Measurements from ENCODE around the gene SRP14. TPM values are rescaled to one million over a fixed set of nuclear protein-coding genes. Genes with fewer than 3 reads are reported as not detected.

The SRP14 gene
- total RNA-seq, 1 donor from 2014 or later = 309 TPM

- H3K4me3 ChIP-seq (ENCODE audit: low read depth, low read length) = no peak overlapping the region
- TF ChIP-seq CTCF (IDR thresholded peaks at IDR 0.05; ENCODE audit: insufficient read depth, low read length, poor library complexity, severe bottlenecking) = no peak
- peak; percentile 81 for DNase-seq (ENCODE audit: low read depth)
- no peaks in the 10 kb centered on the region for H3K36me3 ChIP-seq (ENCODE audit: control insufficient read depth, insufficient read depth, low read length)
- H3K27me3 ChIP-seq (ENCODE audit: control insufficient read depth, insufficient read depth, low read length) = no peaks in the 10 kb centered on the region
These were observed 30.5 kb upstream of the SRP14 start for GRCh38 chr15:40069178-40070165.

GRCh38 chr15:40067921-40068624, 29.1 kb upstream of the SRP14 start:
- no peaks in the 10 kb centered on the region for H3K27me3 ChIP-seq (ENCODE audit: control insufficient read depth, insufficient read depth, low read length)
- H3K4me3 ChIP-seq (ENCODE audit: low read depth, low read length) = no peak overlapping the region
- TF ChIP-seq CTCF (IDR thresholded peaks at IDR 0.05; ENCODE audit: insufficient read depth, low read length, poor library complexity, severe bottlenecking) = no peak
- H3K36me3 ChIP-seq (ENCODE audit: control insufficient read depth, insufficient read depth, low read length) = no peaks in the 10 kb centered on the region
- no peak for DNase-seq (ENCODE audit: low read depth)

GRCh38 chr15:40066589-40066988, 27.6 kb upstream of the SRP14 start:
- DNase-seq (ENCODE audit: low read depth) = no peak
- TF ChIP-seq CTCF (IDR thresholded peaks at IDR 0.05; ENCODE audit: insufficient read depth, low read length, poor library complexity, severe bottlenecking) = no peak
- Histone ChIP-seq H3K36me3 (ENCODE audit: control insufficient read depth, insufficient read depth, low read length) (no peaks in the 10 kb centered on the region), H3K4me3 (ENCODE audit: low read depth, low read length) (no peak overlapping the region), H3K27me3 (ENCODE audit: control insufficient read depth, insufficient read depth, low read length) (no peaks in the 10 kb centered on the region)

- Histone ChIP-seq H3K27me3 (ENCODE audit: control insufficient read depth, insufficient read depth, low read length) (no peaks in the 10 kb centered on the region), H3K36me3 (ENCODE audit: control insufficient read depth, insufficient read depth, low read length) (no peaks in the 10 kb centered on the region), H3K4me3 (ENCODE audit: low read depth, low read length) (no peak overlapping the region)
- TF ChIP-seq CTCF (IDR thresholded peaks at IDR 0.05; ENCODE audit: insufficient read depth, low read length, poor library complexity, severe bottlenecking) = no peak
- no peak for DNase-seq (ENCODE audit: low read depth)
These were observed 26.2 kb upstream of the SRP14 start for GRCh38 chr15:40065166-40065565.

- H3K4me3 ChIP-seq (ENCODE audit: low read depth, low read length) = no peak overlapping the region
- H3K36me3 ChIP-seq (ENCODE audit: control insufficient read depth, insufficient read depth, low read length) = no peaks in the 10 kb centered on the region
- no peaks in the 10 kb centered on the region for H3K27me3 ChIP-seq (ENCODE audit: control insufficient read depth, insufficient read depth, low read length)
- DNase-seq (ENCODE audit: low read depth) = no peak
- no peak for TF ChIP-seq CTCF (IDR thresholded peaks at IDR 0.05; ENCODE audit: insufficient read depth, low read length, poor library complexity, severe bottlenecking)
These were observed 25.4 kb upstream of the SRP14 start for GRCh38 chr15:40064231-40064894.

Measured in kidney epithelial cell (primary cell).